A549 (cell line): ENCODE measurements around the gene KCNQ5. TPM values are rescaled to one million over a fixed set of nuclear protein-coding genes. Genes with fewer than 3 reads are reported as not detected.
"Not testable (repeated sequence)": the region's sequence is repeated elsewhere in the genome, so short reads cannot be mapped to it uniquely, and the experiment has no call there.

Source experiments
- ATAC-seq, 2 experiments: fragments of 200-7000 bp in 1 of 2; fragments of >200 bp in 1 of 2; cut with Nextera tagmentation in 1 of 2; cut with Tn5 transposase in 1 of 2; 3 replicates each; pipeline versions ENCODE4 v1.8.0 to v1.9.1; 2018 to 2020; ENCODE audit warnings: mild to moderate bottlenecking in 1 of 2, moderate library complexity in 1 of 2
- CTCF ChIA-PET: fragments of 300-600 bp; sonication (Branson Sonifier 250); formaldehyde crosslinking; extraction: SDS; loops from one replicate; lab custom pipeline; 2021; ENCODE audit warnings: antibody characterized with exemption, inconsistent platforms; lab: Yijun Ruan, JAX
- POLR2A ChIA-PET: fragments of 350-600 bp; formaldehyde crosslinking; extraction: SDS; loops from one replicate; lab custom pipeline; 2021; ENCODE audit warnings: antibody characterized with exemption, inconsistent platforms; lab: Yijun Ruan, JAX
- DNase-seq, 2 experiments: peaks; one replicate each; pipeline versions ENCODE4 v3.0.0 to v3.0.0-alpha.2; 2011 to 2016; ENCODE audit warnings: low read depth in 1 of 2, low spot score in 1 of 2
- FAIRE-seq: peaks from 2 replicates; lab custom pipeline; 2011; peaks lifted over from hg19 to GRCh38; lab: Jason Lieb, UNC
- H3K27ac ChIP-seq, 2 experiments: fragments of >200 bp; sonication (Bioruptor Twin); formaldehyde crosslinking; 3 replicates each; pipeline ENCODE4 v1.5.1; 2016 to 2017
- H3K4me1 ChIP-seq: fragments of >200 bp; sonication (Bioruptor Twin); formaldehyde crosslinking; 3 replicates; pipeline ENCODE4 v1.6.1; 2016
- H3K4me2 ChIP-seq: fragments of >200 bp; sonication (Bioruptor Twin); formaldehyde crosslinking; 3 replicates; pipeline ENCODE4 v1.6.1; 2016
- H3K4me3 ChIP-seq: fragments of >200 bp; sonication (Bioruptor Twin); formaldehyde crosslinking; 3 replicates; pipeline ENCODE4 v1.5.1; 2016
- H3K9me3 ChIP-seq: fragments of >200 bp; sonication (Bioruptor Twin); formaldehyde crosslinking; 3 replicates; pipeline ENCODE4 v1.6.1; 2016
- BCL3 ChIP-seq: fragments of >200 bp; sonication (Bioruptor Twin); formaldehyde crosslinking; IDR thresholded peaks from 3 replicates; pipeline ENCODE4 v1.6.1; 2016
- CBX2 ChIP-seq: fragments of 200-600 bp; sonication (generic); IDR thresholded peaks from 2 replicates; pipeline ENCODE4 v1.6.1; 2016; ENCODE audit warnings: low read depth, mild to moderate bottlenecking, borderline replicate concordance
- CBX8 ChIP-seq: fragments of 200-600 bp; sonication (generic); IDR thresholded peaks from 2 replicates; pipeline ENCODE4 v1.6.1; 2016
- EHF ChIP-seq: fragments of 250-450 bp; sonication (Bioruptor Pico); IDR thresholded peaks from 2 replicates; pipeline ENCODE4 v1.5.0; 2020; ENCODE audit warnings: mild to moderate bottlenecking
- EHMT2 ChIP-seq: fragments of 200-600 bp; sonication (generic); IDR thresholded peaks from 2 replicates; pipeline ENCODE4 v1.6.1; 2016; ENCODE audit warnings: antibody characterized with exemption, low read depth, mild to moderate bottlenecking, moderate library complexity
- EP300 ChIP-seq, 2 experiments: fragments of >200 bp; sonication (Bioruptor Twin); formaldehyde crosslinking; IDR thresholded peaks; 2 replicates in 1 of 2; 3 replicates in 1 of 2; pipeline ENCODE4 v1.6.1; 2016 to 2017
- ESRRA ChIP-seq: fragments of 150-350 bp; IDR thresholded peaks from 2 replicates; pipeline ENCODE4 v1.6.1; 2014; ENCODE audit warnings: mild to moderate bottlenecking, low read length, borderline replicate concordance
- GATA3 ChIP-seq: IDR thresholded peaks from 2 replicates; pipeline ENCODE4 v1.6.1; 2012; ENCODE audit warnings: borderline replicate concordance
- HDAC2 ChIP-seq: fragments of 200-600 bp; sonication (generic); IDR thresholded peaks from 2 replicates; pipeline ENCODE4 v1.6.1; 2016
- HEYL ChIP-seq: fragments of 250-450 bp; sonication (Bioruptor Pico); IDR thresholded peaks from 2 replicates; pipeline ENCODE4 v1.8.0; 2021; ENCODE audit warnings: mild to moderate bottlenecking, moderate library complexity
- HMGXB4 ChIP-seq: fragments of 250-450 bp; sonication (Bioruptor Pico); IDR thresholded peaks from 2 replicates; pipeline ENCODE4 v1.5.0; 2021; ENCODE audit warnings: mild to moderate bottlenecking, moderate library complexity, borderline replicate concordance
- JUN ChIP-seq, 2 experiments: fragments of >200 bp; sonication (Bioruptor Twin); formaldehyde crosslinking; IDR thresholded peaks; 2 replicates in 1 of 2; 3 replicates in 1 of 2; pipeline ENCODE4 v1.6.1; 2016 to 2017
- MAFK ChIP-seq: fragments of 450-650 bp; IDR thresholded peaks from 2 replicates; pipeline ENCODE4 v1.6.1; 2014; ENCODE audit not compliant: partially characterized antibody
- MYC ChIP-seq: IDR thresholded peaks from 2 replicates; pipeline ENCODE4 v1.6.1; 2012; ENCODE audit warnings: mild to moderate bottlenecking, inconsistent platforms, low read length, improper control_type of control experiment, borderline replicate concordance
- PBX3 ChIP-seq: IDR thresholded peaks from 2 replicates; pipeline ENCODE4 v1.6.1; 2012
- PHF8 ChIP-seq: fragments of 200-600 bp; sonication (generic); IDR thresholded peaks from 2 replicates; pipeline ENCODE4 v1.6.1; 2016; ENCODE audit warnings: low read depth, mild to moderate bottlenecking, antibody characterized with exemption, moderate library complexity, borderline replicate concordance
- POLR2A ChIP-seq: IDR thresholded peaks from 2 replicates; pipeline ENCODE4 v1.6.1; 2012; ENCODE audit warnings: mild to moderate bottlenecking, low read length
- POLR2AphosphoS2 ChIP-seq: conservative IDR thresholded peaks from 2 replicates; pipeline ENCODE4 v1.6.1; 2012; ENCODE audit warnings: low read length, improper control_type of control experiment, inconsistent platforms
- RAD21 ChIP-seq, 2 experiments: fragments of >200 bp in 1 of 2; sonication (Bioruptor Twin) in 1 of 2; formaldehyde crosslinking in 1 of 2; IDR thresholded peaks in 1 of 2; conservative IDR thresholded peaks in 1 of 2; 2 replicates in 1 of 2; 3 replicates in 1 of 2; pipeline ENCODE4 v1.6.1; 2012 to 2018; ENCODE audit warnings: inconsistent platforms in 1 of 2
- RARB ChIP-seq: fragments of 250-450 bp; sonication (Bioruptor Pico); IDR thresholded peaks from 2 replicates; pipeline ENCODE4 v1.8.0; 2021; ENCODE audit warnings: mild to moderate bottlenecking, moderate library complexity
- RCOR1 ChIP-seq: fragments of 150-350 bp; IDR thresholded peaks from 2 replicates; pipeline ENCODE4 v1.6.1; 2014; ENCODE audit warnings: antibody characterized with exemption, low read length, low read depth
- RFX5 ChIP-seq: fragments of 450-650 bp; IDR thresholded peaks from 2 replicates; pipeline ENCODE4 v1.7.1; 2014; ENCODE audit warnings: antibody characterized with exemption, mild to moderate bottlenecking, moderate library complexity
- RNF2 ChIP-seq: fragments of 200-600 bp; sonication (generic); IDR thresholded peaks from 2 replicates; pipeline ENCODE4 v1.6.1; 2016; ENCODE audit warnings: low read depth, mild to moderate bottlenecking, antibody characterized with exemption, moderate library complexity, borderline replicate concordance
- TFCP2L1 ChIP-seq: fragments of 250-450 bp; sonication (Bioruptor Pico); IDR thresholded peaks from 2 replicates; pipeline ENCODE4 v1.5.0; 2021; ENCODE audit warnings: mild to moderate bottlenecking
- ZFP36 ChIP-seq: fragments of 450-650 bp; IDR thresholded peaks from 2 replicates; pipeline ENCODE4 v1.6.1; 2014; ENCODE audit warnings: borderline replicate concordance; ENCODE audit not compliant: partially characterized antibody
- ZNF302 ChIP-seq: fragments of 250-450 bp; sonication (Bioruptor Pico); IDR thresholded peaks from 2 replicates; pipeline ENCODE4 v1.9.0; 2021; ENCODE audit warnings: inconsistent platforms, mild to moderate bottlenecking, moderate library complexity
- ZSCAN20 ChIP-seq: fragments of 250-450 bp; sonication (Bioruptor Pico); IDR thresholded peaks from 2 replicates; pipeline ENCODE4 v1.8.0; 2022; ENCODE audit warnings: mild to moderate bottlenecking, moderate library complexity
- WGBS: methylation state at CpG from one replicate; pipeline ENCODE4 v1.1.6; 2017; ENCODE audit errors: missing lambda C conversion rate; 5-methylcytosine and 5-hydroxymethylcytosine counted together
- polyA plus RNA-seq, 4 experiments: library from polyadenylated mRNA; depleted of rRNA in 3 of 4; stranded (reverse); fragments of >200 nt; fragmentation: RNase III in 1 of 4; extraction: RNeasy Plus Mini Kit Qiagen cat#74134 plus additional on column Dnase treatment in 1 of 4; gene quantifications; 2 replicates in 3 of 4; 3 replicates in 1 of 4; pipeline ENCODE4 v1.2.3, GENCODE V29; 2011 to 2017
- TF ChIP-seq, protein P1 (sequence below): fragments of 200-600 bp; sonication (generic); IDR thresholded peaks from 2 replicates; pipeline ENCODE4 v1.6.1; 2016; ENCODE audit warnings: antibody characterized with exemption, mild to moderate bottlenecking, moderate library complexity

KCNQ5 gene
- polyA plus RNA-seq, 2 of the 4 experiments (the other 2 are of a cell fraction): 1.2 to 1.3 TPM

- ChIA-PET POLR2A (no interaction called here), CTCF (no interaction called here)
- WGBS: 81% methylated on average over 1 of the region's 1 CpG
- Histone ChIP-seq H3K9me3 (no peaks in the 10 kb centered on the region), H3K4me3 (no peak overlapping the region), H3K4me1 (no peaks in the 10 kb centered on the region), H3K27ac (no peak overlapping the region), H3K4me2 (no peak overlapping the region)
- no peak for TF ChIP-seq RARB (CRISPR knock-in tag)
- TF ChIP-seq CBX2: no peak
- TF ChIP-seq RNF2: no peak
- no peak for TF ChIP-seq BCL3
- no peak for TF ChIP-seq POLR2AphosphoS2
- TF ChIP-seq MYC: no peak
- TF ChIP-seq HEYL (CRISPR knock-in tag): no peak
- TF ChIP-seq MAFK: no peak
- TF ChIP-seq ZNF302 (CRISPR knock-in tag): no peak
- TF ChIP-seq ZSCAN20 (CRISPR knock-in tag): no peak
- no peak for TF ChIP-seq EHMT2
- TF ChIP-seq PHF8: no peak
- TF ChIP-seq PBX3: no peak
- TF ChIP-seq EHF (CRISPR knock-in tag): no peak
- TF ChIP-seq HDAC2: no peak
- no peak for TF ChIP-seq CBX8
- TF ChIP-seq, protein P1, sequence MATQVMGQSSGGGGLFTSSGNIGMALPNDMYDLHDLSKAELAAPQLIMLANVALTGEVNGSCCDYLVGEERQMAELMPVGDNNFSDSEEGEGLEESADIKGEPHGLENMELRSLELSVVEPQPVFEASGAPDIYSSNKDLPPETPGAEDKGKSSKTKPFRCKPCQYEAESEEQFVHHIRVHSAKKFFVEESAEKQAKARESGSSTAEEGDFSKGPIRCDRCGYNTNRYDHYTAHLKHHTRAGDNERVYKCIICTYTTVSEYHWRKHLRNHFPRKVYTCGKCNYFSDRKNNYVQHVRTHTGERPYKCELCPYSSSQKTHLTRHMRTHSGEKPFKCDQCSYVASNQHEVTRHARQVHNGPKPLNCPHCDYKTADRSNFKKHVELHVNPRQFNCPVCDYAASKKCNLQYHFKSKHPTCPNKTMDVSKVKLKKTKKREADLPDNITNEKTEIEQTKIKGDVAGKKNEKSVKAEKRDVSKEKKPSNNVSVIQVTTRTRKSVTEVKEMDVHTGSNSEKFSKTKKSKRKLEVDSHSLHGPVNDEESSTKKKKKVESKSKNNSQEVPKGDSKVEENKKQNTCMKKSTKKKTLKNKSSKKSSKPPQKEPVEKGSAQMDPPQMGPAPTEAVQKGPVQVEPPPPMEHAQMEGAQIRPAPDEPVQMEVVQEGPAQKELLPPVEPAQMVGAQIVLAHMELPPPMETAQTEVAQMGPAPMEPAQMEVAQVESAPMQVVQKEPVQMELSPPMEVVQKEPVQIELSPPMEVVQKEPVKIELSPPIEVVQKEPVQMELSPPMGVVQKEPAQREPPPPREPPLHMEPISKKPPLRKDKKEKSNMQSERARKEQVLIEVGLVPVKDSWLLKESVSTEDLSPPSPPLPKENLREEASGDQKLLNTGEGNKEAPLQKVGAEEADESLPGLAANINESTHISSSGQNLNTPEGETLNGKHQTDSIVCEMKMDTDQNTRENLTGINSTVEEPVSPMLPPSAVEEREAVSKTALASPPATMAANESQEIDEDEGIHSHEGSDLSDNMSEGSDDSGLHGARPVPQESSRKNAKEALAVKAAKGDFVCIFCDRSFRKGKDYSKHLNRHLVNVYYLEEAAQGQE: no peak
- TF ChIP-seq RFX5: no peak
- TF ChIP-seq ESRRA: no peak
- TF ChIP-seq EP300 (IDR thresholded peaks at IDR 0.05): no peak
- DNase-seq (no peak), FAIRE-seq (no peak), ATAC-seq (no peak)
Measured at GRCh38 chr6:72892901-72893300, 271.0 kb downstream of the KCNQ5 start.

- WGBS: 3% methylated on average over 2 of the region's 2 CpGs
- no peak overlapping the region for H3K4me3 ChIP-seq
- no peak for DNase-seq
- no peak for ATAC-seq
- no peaks in the 10 kb centered on the region for H3K4me1 ChIP-seq
- ChIA-PET POLR2A (no interaction called here), CTCF (interaction anchor here (1.1 kb wide), 1 partner anchor 235 kb away, joined by 3 read pairs; no protein-coding TSS in a partner anchor)
- FAIRE-seq: no peak
- TF ChIP-seq TFCP2L1 (CRISPR knock-in tag) (no peak), GATA3 (no peak), RAD21 (conservative IDR thresholded peaks at IDR 0.05 in 1 of 2, IDR thresholded peaks at IDR 0.05 in 1 of 2) (no peak), JUN (IDR thresholded peaks at IDR 0.05) (no peak), RARB (CRISPR knock-in tag) (no peak), POLR2A (no peak), RCOR1 (no peak), ZFP36 (no peak), HMGXB4 (CRISPR knock-in tag) (no peak), PHF8 (no peak)
- no peak overlapping the region for H3K4me2 ChIP-seq
- H3K27ac ChIP-seq: no peak overlapping the region
- no peaks in the 10 kb centered on the region for H3K9me3 ChIP-seq
Measured at GRCh38 chr6:72894091-72894490, 272.2 kb downstream of the KCNQ5 start.

DNA sequence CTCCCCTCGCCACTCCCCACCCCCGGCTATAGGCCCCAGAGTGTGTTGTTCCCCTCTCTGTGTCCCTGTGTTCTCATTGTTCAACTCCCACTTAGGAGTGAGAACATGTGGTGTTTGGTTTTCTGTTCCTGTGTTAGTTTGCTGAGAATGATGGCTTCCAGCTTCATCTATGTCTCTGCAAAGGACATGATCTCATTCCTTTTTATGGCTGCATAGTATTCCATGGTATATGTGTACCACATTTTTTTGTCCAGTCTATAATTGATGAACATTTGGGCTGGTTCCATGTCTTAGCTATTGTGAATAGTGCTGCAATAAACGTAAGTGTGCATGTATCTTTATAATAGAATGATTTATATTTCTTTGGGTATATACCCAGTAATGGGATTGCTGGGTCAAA is 276.4 kb downstream of the KCNQ5 start:
- H3K27ac ChIP-seq, FAIRE-seq, ATAC-seq, H3K4me3 ChIP-seq, H3K9me3 ChIP-seq, POLR2A ChIA-PET, H3K4me2 ChIP-seq, H3K4me1 ChIP-seq, DNase-seq, CTCF ChIA-PET: not testable (repeated sequence)
- 7% methylated on average over 2 of the region's 3 CpGs for WGBS
